Transverse colon (tissue), 4 donors: ENCODE data around the gene FKBP2.

ENCODE experiments used
- POLR2A ChIP-seq: fragments of 450-650 bp; IDR thresholded peaks from one replicate; pipeline ENCODE4 v1.6.1; 2016; ENCODE audit warnings: antibody characterized with exemption, mild to moderate bottlenecking, moderate library complexity
- POLR2AphosphoS5 ChIP-seq, 3 donors: sonication (generic); formaldehyde crosslinking; IDR thresholded peaks; one replicate each; pipeline ENCODE4 v1.6.1; 2016; ENCODE audit warnings: antibody characterized with exemption in 3 of 3
- TF ChIP-seq, protein P1 (sequence below), 5 experiments: fragments of 200-600 bp in 3 of 5; fragments of 450-650 bp in 2 of 5; sonication (generic) in 3 of 5; IDR thresholded peaks; 1 replicate in 2 of 5; 2 replicates in 3 of 5; pipeline ENCODE4 v1.5.1; 2016 to 2017; ENCODE audit warnings: antibody characterized with exemption in 5 of 5, inconsistent platforms in 3 of 5, mild to moderate bottlenecking in 2 of 5, moderate library complexity in 1 of 5

DNA sequence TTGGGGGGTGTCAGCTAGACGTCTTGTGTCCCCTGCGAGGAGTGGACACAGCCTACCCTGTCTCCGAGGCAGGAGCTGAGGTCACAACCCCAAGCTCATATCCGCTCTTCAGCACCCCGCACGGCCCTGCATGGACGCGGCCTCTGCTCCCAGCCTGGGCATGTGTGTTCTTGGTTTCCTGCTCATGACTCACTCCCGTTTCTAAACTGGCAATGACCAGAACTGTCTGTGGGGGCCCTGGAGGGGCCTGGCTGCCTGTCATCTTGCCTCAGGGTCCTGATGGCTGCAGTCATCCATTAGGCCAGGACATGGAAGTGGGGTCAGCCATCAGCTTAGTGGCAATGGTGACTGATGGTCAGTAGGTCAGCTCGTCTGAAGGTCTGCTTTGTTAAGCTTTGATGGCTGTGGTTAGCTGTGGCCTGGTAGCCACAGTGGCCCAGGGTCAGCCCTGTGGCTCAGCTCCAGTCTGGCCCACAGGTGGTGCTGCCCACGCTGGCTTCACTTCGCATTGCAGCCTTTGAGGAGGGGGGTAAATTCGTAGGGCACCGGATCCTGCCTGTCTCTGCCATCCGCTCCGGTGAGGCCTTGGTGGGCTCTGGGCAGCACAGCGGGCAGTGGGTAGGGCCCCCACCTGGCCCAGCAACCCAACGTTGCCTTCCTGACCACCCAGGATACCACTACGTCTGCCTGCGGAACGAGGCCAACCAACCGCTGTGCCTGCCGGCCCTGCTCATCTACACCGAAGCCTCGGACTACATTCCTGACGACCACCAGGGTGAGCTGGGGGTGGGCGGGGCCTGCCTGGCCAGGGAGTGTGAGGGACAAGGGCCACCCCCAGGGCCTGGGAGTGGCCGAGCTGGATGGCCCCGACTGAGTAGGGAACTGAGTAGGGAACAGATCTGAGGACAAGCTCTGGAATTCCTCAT, 22.4 kb downstream of the FKBP2 start:
- TF ChIP-seq, protein P1, sequence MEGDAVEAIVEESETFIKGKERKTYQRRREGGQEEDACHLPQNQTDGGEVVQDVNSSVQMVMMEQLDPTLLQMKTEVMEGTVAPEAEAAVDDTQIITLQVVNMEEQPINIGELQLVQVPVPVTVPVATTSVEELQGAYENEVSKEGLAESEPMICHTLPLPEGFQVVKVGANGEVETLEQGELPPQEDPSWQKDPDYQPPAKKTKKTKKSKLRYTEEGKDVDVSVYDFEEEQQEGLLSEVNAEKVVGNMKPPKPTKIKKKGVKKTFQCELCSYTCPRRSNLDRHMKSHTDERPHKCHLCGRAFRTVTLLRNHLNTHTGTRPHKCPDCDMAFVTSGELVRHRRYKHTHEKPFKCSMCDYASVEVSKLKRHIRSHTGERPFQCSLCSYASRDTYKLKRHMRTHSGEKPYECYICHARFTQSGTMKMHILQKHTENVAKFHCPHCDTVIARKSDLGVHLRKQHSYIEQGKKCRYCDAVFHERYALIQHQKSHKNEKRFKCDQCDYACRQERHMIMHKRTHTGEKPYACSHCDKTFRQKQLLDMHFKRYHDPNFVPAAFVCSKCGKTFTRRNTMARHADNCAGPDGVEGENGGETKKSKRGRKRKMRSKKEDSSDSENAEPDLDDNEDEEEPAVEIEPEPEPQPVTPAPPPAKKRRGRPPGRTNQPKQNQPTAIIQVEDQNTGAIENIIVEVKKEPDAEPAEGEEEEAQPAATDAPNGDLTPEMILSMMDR (IDR thresholded peaks at IDR 0.05) = no peak
- TF ChIP-seq POLR2A (no peak), POLR2AphosphoS5 (IDR thresholded peaks at IDR 0.05) (no peak)
